Upper lobe of right lung (tissue), 1 donor: ENCODE data around the gene BRIP1. TPM values are rescaled to one million over a fixed set of nuclear protein-coding genes. Genes with fewer than 3 reads are reported as not detected.

ENCODE experiments used
- ATAC-seq: fragments of 200-7000 bp; cut with Tn5 transposase; one replicate; pipeline ENCODE4 v1.9.1; 2020; ENCODE audit warnings: mild to moderate bottlenecking, moderate library complexity
- DNase-seq: peaks from one replicate; pipeline ENCODE4 v3.0.0-alpha.2; 2020
- H3K27ac ChIP-seq: fragments of 200-600 bp; one replicate; pipeline ENCODE4 v1.8.0; 2022
- H3K27me3 ChIP-seq: fragments of 200-600 bp; one replicate; pipeline ENCODE4 v1.8.0; 2022; ENCODE audit warnings: mild to moderate bottlenecking
- H3K36me3 ChIP-seq: fragments of 200-600 bp; one replicate; pipeline ENCODE4 v1.8.0; 2022
- H3K4me1 ChIP-seq: fragments of 200-600 bp; one replicate; pipeline ENCODE4 v1.8.0; 2022
- H3K4me3 ChIP-seq: fragments of 200-600 bp; one replicate; pipeline ENCODE4 v1.8.0; 2022; ENCODE audit warnings: mild to moderate bottlenecking
- H3K9me3 ChIP-seq: fragments of 200-600 bp; one replicate; pipeline ENCODE4 v1.8.0; 2022
- CTCF ChIP-seq: fragments of 200-600 bp; IDR thresholded peaks from one replicate; pipeline ENCODE4 v1.8.0; 2022; ENCODE audit warnings: antibody characterized with exemption
- intact Hi-C: fragments of 100-400 bp; cut with DNase I; formaldehyde crosslinking; loops from one replicate; pipeline ENCODE4 v1.11.0; 2022
- total RNA-seq: library from RNA; stranded (reverse); fragmentation: NEBNext Ultra II Directional; extraction: Animal tissue kit (Norgen Biotek cat#: 25700); gene quantifications from one replicate; pipeline ENCODE4 v1.2.1, GENCODE V29; 2021
- donor health status: DM: no; HTN: yes; CAD: no; lungs with severe emphysema.

Gene BRIP1
- total RNA-seq, 1 donor from 2014 or later: 0.26 TPM

- Histone ChIP-seq H3K4me3 (no peak overlapping the region), H3K36me3 (no peaks in the 10 kb centered on the region), H3K9me3 (peaks cover 16% of the 10 kb centered on the region), H3K4me1 (no peaks in the 10 kb centered on the region), H3K27me3 (no peaks in the 10 kb centered on the region), H3K27ac (no peak overlapping the region)
- no peak for TF ChIP-seq CTCF
- no peak for ATAC-seq
- intact Hi-C loops: no loop called here
- DNase-seq: no peak
Observed at GRCh38 chr17:61717352-61717751, 146.0 kb downstream of the BRIP1 start.

DNA sequence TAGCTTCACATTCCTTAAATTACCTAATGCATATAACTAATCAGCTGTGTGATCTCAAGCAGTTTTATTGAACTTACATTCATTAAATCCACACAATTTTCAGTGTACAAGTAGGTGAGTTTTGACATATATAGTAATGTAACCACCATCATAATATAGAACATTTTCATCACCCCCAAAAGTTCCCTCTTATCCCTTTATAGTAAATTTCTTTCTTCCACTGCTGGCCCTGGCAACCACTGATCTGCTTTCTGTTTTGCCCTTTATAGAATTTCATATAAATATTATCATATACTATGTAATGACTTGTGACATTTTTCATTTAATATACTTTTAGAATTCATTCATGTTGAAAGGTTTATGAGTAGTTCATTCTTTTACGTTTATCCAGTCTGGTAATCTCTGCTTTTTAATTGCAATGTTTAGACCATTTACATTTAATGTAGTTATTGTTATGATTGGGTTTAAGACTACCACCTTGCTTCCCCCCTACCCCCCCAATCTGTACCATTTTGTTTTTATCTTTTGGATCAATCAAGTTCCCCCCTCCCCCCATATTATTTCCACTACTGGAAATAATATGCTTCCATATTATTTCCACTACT, 147.0 kb downstream of the BRIP1 start:
- Histone ChIP-seq H3K4me1 (no peaks in the 10 kb centered on the region), H3K4me3 (no peak overlapping the region), H3K27ac (no peak overlapping the region), H3K36me3 (no peaks in the 10 kb centered on the region), H3K27me3 (no peaks in the 10 kb centered on the region), H3K9me3 (peaks cover 16% of the 10 kb centered on the region)
- no peak for TF ChIP-seq CTCF
- DNase-seq (no peak), ATAC-seq (no peak)
- intact Hi-C loops: no loop called here

DNA sequence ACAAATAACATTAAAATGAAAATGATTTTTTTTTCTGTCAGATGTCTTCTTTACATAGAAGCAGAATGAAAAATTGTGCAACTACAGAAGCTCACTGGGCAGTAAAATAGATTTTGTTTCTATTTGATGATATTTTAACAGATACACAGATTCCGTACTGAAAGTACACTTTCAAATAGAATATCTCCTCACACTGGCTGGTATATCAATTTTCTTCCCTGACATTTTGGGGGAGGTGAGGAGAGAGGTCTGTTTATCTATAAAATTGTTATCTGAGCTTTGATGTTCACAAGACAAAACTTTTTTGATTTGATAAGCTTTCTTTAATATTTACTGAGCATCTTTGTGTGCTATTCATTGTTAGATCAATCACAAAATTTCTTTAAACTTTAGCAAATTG, 148.0 kb downstream of the BRIP1 start:
- intact Hi-C loops: no loop called here
- H3K36me3 ChIP-seq: no peaks in the 10 kb centered on the region
- H3K4me3 ChIP-seq: no peak overlapping the region
- no peak for ATAC-seq
- H3K9me3 ChIP-seq: peaks cover 16% of the 10 kb centered on the region
- H3K27ac ChIP-seq: no peak overlapping the region
- no peaks in the 10 kb centered on the region for H3K4me1 ChIP-seq
- no peak for DNase-seq
- no peak for TF ChIP-seq CTCF
- no peaks in the 10 kb centered on the region for H3K27me3 ChIP-seq

DNA sequence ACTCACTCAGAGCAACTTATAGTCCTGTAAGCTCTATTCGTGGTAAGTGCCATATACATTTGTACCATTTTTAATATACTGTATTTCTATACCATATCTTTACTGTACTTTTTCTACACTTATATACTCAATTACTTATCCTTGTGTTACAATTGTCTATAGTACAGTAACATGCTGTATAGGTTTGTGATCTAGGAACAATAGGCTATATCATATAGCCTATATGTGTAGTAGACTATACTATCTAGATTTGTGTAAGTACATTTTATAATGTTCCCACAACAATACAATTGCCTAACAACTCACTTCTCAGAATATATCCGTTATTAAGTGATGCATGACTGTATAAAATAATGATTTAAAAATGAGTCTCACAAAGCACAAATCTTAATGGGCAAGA, 149.0 kb downstream of the BRIP1 start:
- Histone ChIP-seq H3K36me3 (no peaks in the 10 kb centered on the region), H3K4me3 (no peak overlapping the region), H3K27me3 (no peaks in the 10 kb centered on the region), H3K4me1 (no peaks in the 10 kb centered on the region), H3K27ac (no peak overlapping the region), H3K9me3 (peaks cover 16% of the 10 kb centered on the region)
- ATAC-seq: no peak
- no peak for TF ChIP-seq CTCF
- intact Hi-C loops: no loop called here
- no peak for DNase-seq

GRCh38 chr17:61713035-61713434, 150.3 kb downstream of the BRIP1 start:
- H3K27ac ChIP-seq: no peak overlapping the region
- no peaks in the 10 kb centered on the region for H3K27me3 ChIP-seq
- H3K9me3 ChIP-seq: peaks cover 16% of the 10 kb centered on the region
- H3K4me1 ChIP-seq: no peaks in the 10 kb centered on the region
- no peaks in the 10 kb centered on the region for H3K36me3 ChIP-seq
- no peak for TF ChIP-seq CTCF
- no peak overlapping the region for H3K4me3 ChIP-seq
- ATAC-seq (no peak), DNase-seq (no peak)
- intact Hi-C loops: no loop called here

DNA sequence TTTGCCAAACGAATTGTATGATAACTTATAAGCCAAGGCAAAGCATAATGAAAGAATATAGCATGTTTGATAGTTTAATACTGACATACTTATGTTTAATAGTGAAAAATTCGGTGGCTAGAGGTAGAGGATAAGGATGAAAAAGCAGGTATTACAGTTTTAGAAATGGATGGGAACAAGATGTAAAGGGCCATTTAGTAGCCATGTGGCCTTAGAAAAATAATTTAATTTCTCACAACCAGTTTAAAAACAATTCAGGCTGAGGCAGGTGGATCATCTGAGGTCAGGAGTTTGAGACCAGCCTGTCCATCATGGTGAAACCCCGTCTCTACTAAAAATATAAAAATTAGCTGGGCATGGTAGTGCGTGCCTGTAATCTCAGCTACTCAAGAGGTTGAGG, 152.8 kb downstream of the BRIP1 start:
- H3K4me3 ChIP-seq: no peak overlapping the region
- no peak for ATAC-seq
- H3K27me3 ChIP-seq: no peaks in the 10 kb centered on the region
- no peak for DNase-seq
- no peaks in the 10 kb centered on the region for H3K9me3 ChIP-seq
- H3K27ac ChIP-seq: no peak overlapping the region
- H3K36me3 ChIP-seq: no peaks in the 10 kb centered on the region
- intact Hi-C loops: no loop called here
- no peaks in the 10 kb centered on the region for H3K4me1 ChIP-seq
- TF ChIP-seq CTCF: no peak
